Common myeloid progenitor, CD34-positive (primary cell): ENCODE measurements around the gene MMP28.

Experiments used
- CTCF ChIA-PET: fragments of 350-600 bp; sonication (Branson Sonifier 250); formaldehyde crosslinking; loops from one replicate; lab custom pipeline; 2021; ENCODE audit warnings: antibody characterized with exemption; lab: Charles Lee
- POLR2A ChIA-PET: fragments of 350-600 bp; sonication (Branson Sonifier 250); formaldehyde crosslinking; loops from one replicate; lab custom pipeline; 2021; ENCODE audit warnings: antibody characterized with exemption; lab: Charles Lee
- DNase-seq, 3 donors: peaks; one replicate each; pipeline versions ENCODE4 v3.0.0 to v3.0.0-alpha.2; 2013
- H3K27ac ChIP-seq, 2 experiments: 1 replicate in 1 of 2; 2 replicates in 1 of 2; pipeline ENCODE4 v1.7.0; 2013; ENCODE audit warnings: inconsistent platforms in 2 of 2, low read length in 2 of 2, mild to moderate bottlenecking in 2 of 2, low read depth in 1 of 2, moderate library complexity in 1 of 2; ENCODE audit not compliant: severe bottlenecking in 2 of 2, insufficient read depth in 1 of 2, poor library complexity in 1 of 2
- H3K27me3 ChIP-seq, 5 experiments: replicated peaks in 2 of 5; 1 replicate in 3 of 5; 2 replicates in 2 of 5; pipeline versions ENCODE4 v1.6.1 to v1.7.0; 2013; ENCODE audit warnings: low read length in 4 of 5, mild to moderate bottlenecking in 2 of 5, moderate library complexity in 2 of 5, inconsistent platforms in 1 of 5; ENCODE audit not compliant: insufficient read depth in 5 of 5, control insufficient read depth in 4 of 5
- H3K36me3 ChIP-seq, 4 experiments: 1 replicate in 2 of 4; 2 replicates in 2 of 4; pipeline versions ENCODE4 v1.6.1 to v1.7.0; 2013; ENCODE audit warnings: low read length in 3 of 4, control low read depth in 1 of 4, mild to moderate bottlenecking in 1 of 4; ENCODE audit not compliant: control insufficient read depth in 4 of 4, insufficient read depth in 4 of 4
- H3K4me1 ChIP-seq, 4 experiments: 1 replicate in 3 of 4; 2 replicates in 1 of 4; pipeline versions ENCODE4 v1.6.1 to v1.7.1; 2013; ENCODE audit warnings: low read length in 3 of 4, mild to moderate bottlenecking in 3 of 4, control low read depth in 1 of 4, inconsistent platforms in 1 of 4, moderate library complexity in 1 of 4; ENCODE audit not compliant: control insufficient read depth in 4 of 4, insufficient read depth in 4 of 4; ENCODE audit errors: control extremely low read depth in 1 of 4
- H3K4me3 ChIP-seq, 7 experiments: 1 replicate in 4 of 7; 2 replicates in 3 of 7; pipeline versions ENCODE4 v1.5.1 to v1.7.0; 2013; ENCODE audit warnings: mild to moderate bottlenecking in 7 of 7, low read length in 6 of 7, moderate library complexity in 6 of 7, inconsistent platforms in 2 of 7, low read depth in 2 of 7, control low read depth in 1 of 7; ENCODE audit not compliant: insufficient read depth in 4 of 7, control insufficient read depth in 1 of 7; ENCODE audit errors: extremely low read depth in 1 of 7
- H3K9me3 ChIP-seq, 5 experiments: 1 replicate in 4 of 5; 2 replicates in 1 of 5; pipeline versions ENCODE4 v1.6.1 to v1.7.1; 2013; ENCODE audit warnings: low read length in 4 of 5, mild to moderate bottlenecking in 2 of 5, inconsistent platforms in 1 of 5, low read depth in 1 of 5, moderate library complexity in 1 of 5; ENCODE audit not compliant: control insufficient read depth in 4 of 5, insufficient read depth in 2 of 5; ENCODE audit errors: control extremely low read depth in 1 of 5
- WGBS: methylation state at CpG from one replicate; pipeline ENCODE4 v1.1.5; 2013; ENCODE audit not compliant: insufficient coverage; 5-methylcytosine and 5-hydroxymethylcytosine counted together

The MMP28 gene

DNA sequence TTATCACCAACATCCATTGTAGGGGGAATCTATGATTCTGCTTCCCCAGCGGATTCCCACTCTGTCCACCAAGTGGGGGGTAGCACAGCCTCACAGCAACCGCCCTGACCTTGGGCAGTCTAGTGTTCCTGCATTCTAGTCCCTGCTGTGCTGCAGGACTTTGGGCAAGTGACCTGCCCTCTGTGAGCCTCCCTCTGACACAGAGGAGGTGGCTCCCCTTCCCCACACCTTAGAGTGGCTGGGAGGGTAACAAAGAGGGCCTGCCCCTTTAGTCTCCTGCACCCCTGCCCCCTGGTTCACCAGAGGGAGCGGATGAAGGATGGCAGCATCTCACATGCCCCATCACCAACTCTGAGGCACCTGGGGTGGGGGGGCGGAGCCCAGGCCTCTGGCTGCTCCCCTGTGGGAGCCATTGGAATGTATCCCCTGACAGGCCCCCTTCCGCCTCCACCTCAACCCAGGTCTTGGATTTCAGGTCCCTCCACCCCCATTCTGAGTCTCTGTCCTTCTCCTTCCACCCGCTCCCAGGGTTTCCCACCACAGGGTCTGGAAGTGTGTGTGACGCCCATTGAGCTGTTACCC is 52.5 kb downstream of the MMP28 start:
- no peak overlapping the region for H3K4me3 ChIP-seq
- peaks cover 0 to 5% (median 3%) of the 10 kb centered on the region in 5 experiments for H3K9me3 ChIP-seq
- no peak overlapping the region for H3K27ac ChIP-seq
- H3K27me3 ChIP-seq, result peaks cover 0 to 37% (median 9%) of the 10 kb centered on the region in 5 experiments
- H3K4me1 ChIP-seq, result peaks cover 0 to 17% (median 15%) of the 10 kb centered on the region in 4 experiments
- WGBS, result 84% methylated on average over 6 of the region's 7 CpGs
- POLR2A ChIA-PET, result no interaction called here
- CTCF ChIA-PET, result interaction anchor here (0.9 to 8.5 kb wide), 5 partner anchors 13 to 134 kb away, joined by 3 to 131 read pairs (median 5); no protein-coding TSS in a partner anchor
- no peak for DNase-seq
- no peaks in the 10 kb centered on the region for H3K36me3 ChIP-seq

- ChIA-PET CTCF (no interaction called here), POLR2A (no interaction called here)
- H3K27ac ChIP-seq, result no peak overlapping the region
- WGBS, result 83% methylated on average over 1 of the region's 7 CpGs
- H3K9me3 ChIP-seq, result peaks cover 0 to 5% (median 3%) of the 10 kb centered on the region in 5 experiments
- no peaks in the 10 kb centered on the region for H3K36me3 ChIP-seq
- peaks cover 0 to 12% (median 10%) of the 10 kb centered on the region in 4 experiments for H3K4me1 ChIP-seq
- H3K4me3 ChIP-seq, result no peak overlapping the region
- no peak for DNase-seq
- H3K27me3 ChIP-seq, result peaks cover 0 to 37% (median 9%) of the 10 kb centered on the region in 5 experiments
Measured at GRCh38 chr17:35742496-35742895, 52.9 kb downstream of the MMP28 start.

DNA sequence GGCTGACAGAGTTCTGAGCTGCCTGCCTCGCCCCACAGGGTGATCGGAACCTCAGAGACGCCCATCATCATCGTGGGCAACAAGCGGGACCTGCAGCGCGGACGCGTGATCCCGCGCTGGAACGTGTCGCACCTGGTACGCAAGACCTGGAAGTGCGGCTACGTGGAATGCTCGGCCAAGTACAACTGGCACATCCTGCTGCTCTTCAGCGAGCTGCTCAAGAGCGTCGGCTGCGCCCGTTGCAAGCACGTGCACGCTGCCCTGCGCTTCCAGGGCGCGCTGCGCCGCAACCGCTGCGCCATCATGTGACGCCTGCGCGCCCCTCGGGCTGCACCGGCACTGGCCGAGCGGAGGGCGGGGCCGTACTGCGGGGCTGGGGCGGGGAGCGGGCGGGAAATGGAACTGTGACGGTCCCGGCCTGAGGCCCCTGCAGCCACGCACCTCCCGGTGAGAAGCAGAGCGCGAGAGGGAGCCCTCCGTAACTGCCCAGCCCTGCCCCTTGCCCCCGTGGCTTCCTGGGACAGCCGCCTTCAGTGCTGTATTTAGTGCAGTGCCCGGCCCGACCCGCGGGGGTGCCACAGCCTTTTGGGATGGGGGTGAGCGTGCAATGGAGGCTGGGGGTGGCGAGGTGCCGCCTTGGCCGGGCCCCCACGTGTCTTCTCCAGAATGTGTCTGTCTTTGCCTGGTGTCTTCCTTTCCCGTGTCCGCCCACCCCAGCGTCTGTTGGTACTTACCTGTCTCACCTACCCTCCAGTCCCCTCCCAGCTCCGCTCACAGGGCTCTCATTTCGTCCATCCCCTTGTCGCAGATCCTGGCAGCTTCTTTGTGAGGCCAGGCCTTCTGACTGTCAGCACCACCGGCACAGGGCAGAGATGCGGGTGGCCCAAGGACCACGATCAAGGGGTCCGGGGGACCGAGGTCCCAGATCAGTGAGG is 54.2 kb downstream of the MMP28 start:
- peak overlapping the region in 4 of 7 experiments; percentile 48 to 60 (median 48) for H3K4me3 ChIP-seq
- peak; percentile 36 to 72 (median 65) for DNase-seq
- peaks cover 0 to 5% (median 3%) of the 10 kb centered on the region in 5 experiments for H3K9me3 ChIP-seq
- peaks cover 0 to 37% (median 9%) of the 10 kb centered on the region in 5 experiments for H3K27me3 ChIP-seq
- WGBS, result 22% methylated on average over 66 of the region's 73 CpGs
- H3K4me1 ChIP-seq, result peaks cover 0 to 10% (median 9%) of the 10 kb centered on the region in 4 experiments
- CTCF ChIA-PET, result interaction anchor here (1.2 to 2.0 kb wide), 3 partner anchors 127 to 199 kb away, joined by 3 to 7 read pairs (median 3); no protein-coding TSS in a partner anchor
- H3K27ac ChIP-seq, result no peak overlapping the region
- no peaks in the 10 kb centered on the region for H3K36me3 ChIP-seq
- POLR2A ChIA-PET, result no interaction called here

DNA sequence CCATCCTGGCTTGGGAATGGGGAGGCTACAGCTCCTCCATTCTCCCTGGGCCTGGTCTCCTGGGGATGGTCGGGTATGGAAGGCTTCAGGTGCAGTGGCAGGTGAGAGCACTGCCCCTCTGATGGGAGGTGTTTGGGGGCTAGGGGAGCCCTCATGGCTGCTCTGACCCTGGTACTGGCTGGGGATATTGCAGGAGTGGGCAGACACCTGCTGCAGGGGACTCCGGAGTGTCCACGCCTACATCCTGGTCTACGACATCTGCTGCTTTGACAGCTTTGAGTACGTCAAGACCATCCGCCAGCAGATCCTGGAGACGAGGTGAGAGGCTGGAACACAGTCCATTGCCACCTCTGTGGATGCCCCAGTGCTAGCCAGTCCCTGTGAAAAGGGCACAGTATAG is 55.2 kb downstream of the MMP28 start:
- Histone ChIP-seq H3K36me3 (no peaks in the 10 kb centered on the region), H3K4me1 (peaks cover 0 to 10% (median 9%) of the 10 kb centered on the region in 4 experiments), H3K9me3 (peaks cover 0 to 5% (median 3%) of the 10 kb centered on the region in 5 experiments), H3K27ac (no peak overlapping the region), H3K27me3 (peaks cover 0 to 37% (median 9%) of the 10 kb centered on the region in 5 experiments), H3K4me3 (no peak overlapping the region)
- POLR2A ChIA-PET, result interaction anchor here (0.7 kb wide), 1 partner anchor 17 kb away, joined by 3 read pairs; no protein-coding TSS in a partner anchor
- WGBS, result 97% methylated on average over 6 of the region's 7 CpGs
- CTCF ChIA-PET, result interaction anchor here (1.5 to 4.9 kb wide), 5 partner anchors 9 to 198 kb away, joined by 3 to 18 read pairs (median 7); no protein-coding TSS in a partner anchor
- DNase-seq, result no peak

DNA sequence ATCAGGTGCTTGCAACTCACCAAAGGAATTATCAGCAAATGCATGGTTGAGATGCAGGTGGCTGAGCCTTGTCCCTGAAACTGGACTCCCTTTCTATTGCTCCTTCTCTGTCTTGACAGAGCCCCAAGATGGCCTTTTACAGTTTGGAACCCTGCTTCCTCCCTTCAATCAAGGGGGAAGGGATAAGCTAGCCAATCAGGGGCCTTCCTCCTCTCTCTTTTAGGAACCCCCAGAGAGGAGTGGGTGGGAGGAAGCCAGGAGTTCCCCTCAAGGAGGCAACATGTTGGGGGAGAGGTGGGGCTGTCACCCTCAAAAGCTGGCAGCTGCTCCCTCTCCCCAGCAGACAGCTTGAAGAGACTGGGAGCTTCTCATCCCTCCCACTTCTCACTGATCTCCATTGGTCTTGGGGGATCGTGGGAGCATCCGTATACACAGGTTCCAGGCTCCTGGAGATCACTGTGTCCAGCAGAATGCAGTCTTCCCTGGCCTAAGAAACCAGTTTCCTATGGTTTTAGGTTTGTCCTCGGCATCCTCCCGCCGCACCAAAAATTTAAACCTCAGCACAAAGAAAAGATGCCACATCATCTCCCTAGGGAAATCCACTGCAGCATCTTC is 56.8 kb downstream of the MMP28 start:
- ChIA-PET CTCF (interaction anchor here (1.5 to 4.9 kb wide), 3 partner anchors 10 to 125 kb away, joined by 4 to 18 read pairs (median 7); no protein-coding TSS in a partner anchor), POLR2A (no interaction called here)
- DNase-seq, result peak in 2 of 3 donors; percentile 30 to 35
- H3K36me3 ChIP-seq, result no peaks in the 10 kb centered on the region
- 79% methylated on average over 5 of the region's 5 CpGs for WGBS
- H3K9me3 ChIP-seq, result peaks cover 0 to 5% (median 3%) of the 10 kb centered on the region in 5 experiments
- H3K27me3 ChIP-seq, result peaks cover 0 to 36% (median 9%) of the 10 kb centered on the region in 5 experiments
- peaks cover 0 to 10% (median 9%) of the 10 kb centered on the region in 4 experiments for H3K4me1 ChIP-seq
- no peak overlapping the region for H3K4me3 ChIP-seq
- no peak overlapping the region for H3K27ac ChIP-seq

DNA sequence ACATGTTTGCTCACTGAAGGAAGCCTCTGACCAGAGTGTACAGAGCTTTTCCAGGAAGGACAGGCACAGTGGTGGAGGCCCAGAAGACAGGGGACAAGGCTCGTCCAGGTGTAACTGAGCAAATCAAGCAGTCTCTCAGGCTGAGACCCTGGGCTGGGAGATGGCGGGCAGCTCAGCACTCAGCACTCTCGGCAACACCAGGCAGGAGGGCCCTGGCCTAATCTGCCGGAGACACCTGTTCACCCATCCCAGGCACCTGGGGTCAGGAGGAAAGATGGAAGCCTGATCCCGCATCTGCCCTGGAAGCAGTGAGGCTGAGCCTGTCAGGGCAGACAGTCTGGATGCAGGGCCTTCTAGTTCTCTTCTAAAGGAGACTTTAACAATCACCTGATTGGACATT is 59.2 kb downstream of the MMP28 start:
- Histone ChIP-seq H3K27ac (no peak overlapping the region), H3K4me3 (no peak overlapping the region), H3K27me3 (peaks cover 0 to 14% (median 9%) of the 10 kb centered on the region in 5 experiments), H3K4me1 (peaks cover 0 to 12% (median 8%) of the 10 kb centered on the region in 4 experiments), H3K9me3 (peaks cover 0 to 5% (median 3%) of the 10 kb centered on the region in 5 experiments), H3K36me3 (no peaks in the 10 kb centered on the region)
- 99% methylated on average over 5 of the region's 5 CpGs for WGBS
- CTCF ChIA-PET, result interaction anchor here (0.7 to 4.9 kb wide), 2 partner anchors 13 to 18 kb away, joined by 4 to 18 read pairs; no protein-coding TSS in a partner anchor
- no peak for DNase-seq
- POLR2A ChIA-PET, result no interaction called here
